Measurements from ENCODE around the gene LSM5.

The LSM5 gene

DNA sequence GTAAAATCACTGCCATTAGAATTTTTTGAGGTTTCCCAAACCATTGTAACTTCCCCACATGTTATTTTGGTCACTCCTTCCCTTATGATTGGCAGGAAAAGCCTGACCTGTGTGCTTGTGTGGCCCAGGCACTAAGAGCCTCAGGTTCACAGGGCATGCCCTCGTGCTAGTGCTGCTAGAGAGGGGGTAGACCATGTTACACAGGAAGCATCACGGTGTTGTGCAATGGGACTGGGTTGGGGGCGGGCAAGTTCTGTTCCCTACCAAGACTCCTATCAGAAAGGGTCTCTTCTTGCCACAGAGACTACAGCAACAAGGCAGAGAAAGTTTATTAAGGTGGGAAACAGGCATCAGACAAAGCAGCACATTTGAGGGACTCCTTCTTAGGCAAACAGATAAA lies 32.2 kb downstream of the LSM5 start:
- no peak for DNase-seq

DNA sequence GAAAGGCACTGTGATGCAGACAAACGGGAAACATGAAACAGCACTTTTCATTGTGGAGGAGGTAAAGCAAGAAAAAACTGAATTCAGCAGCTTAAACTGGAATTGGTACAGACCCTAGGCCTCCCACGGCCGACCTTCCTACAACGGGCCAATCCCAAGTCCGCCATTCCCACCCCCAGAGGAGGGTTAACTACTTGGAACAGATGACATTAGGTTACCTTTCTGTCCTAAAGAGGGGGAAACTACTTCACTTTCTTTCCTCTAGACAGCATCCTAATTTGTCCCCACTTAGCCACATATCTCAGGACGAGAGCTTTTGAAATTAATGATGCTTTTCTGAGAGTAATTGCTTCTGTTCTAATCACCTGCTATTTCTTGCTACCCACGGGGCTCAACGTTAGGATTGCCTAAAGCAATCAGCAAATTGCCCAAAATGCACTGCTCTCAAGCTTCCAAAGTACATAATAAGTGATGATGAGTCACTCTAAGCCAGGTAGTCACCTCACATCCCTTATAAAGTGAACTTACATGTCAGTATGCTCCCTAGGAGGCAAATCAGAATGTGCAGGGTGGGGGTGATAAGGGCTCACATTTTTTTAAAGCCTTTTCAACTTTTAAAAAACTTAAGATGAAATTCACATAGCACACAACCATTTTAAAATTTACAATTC lies 36.7 kb downstream of the LSM5 start:
- DNase-seq, result no peak

DNA sequence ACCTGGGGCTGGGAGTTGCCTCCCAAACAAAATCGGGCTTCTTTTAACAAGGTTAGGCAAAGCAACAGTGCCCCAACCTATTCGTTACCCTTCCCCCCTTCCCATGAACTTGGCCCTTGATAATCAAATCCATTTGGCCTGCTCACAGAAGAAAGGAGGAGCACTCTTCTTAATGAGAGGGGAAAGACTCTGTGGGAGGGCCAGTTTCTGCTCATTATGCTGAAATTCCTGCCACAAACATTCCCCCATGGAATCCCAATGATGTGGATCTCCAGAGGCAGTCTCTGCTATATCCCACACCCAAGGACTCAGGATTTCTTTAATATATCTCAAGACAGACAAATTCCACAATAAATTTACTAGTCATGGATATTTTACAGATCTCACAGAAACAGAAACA lies 43.0 kb downstream of the LSM5 start:
- DNase-seq, result no peak

DNA sequence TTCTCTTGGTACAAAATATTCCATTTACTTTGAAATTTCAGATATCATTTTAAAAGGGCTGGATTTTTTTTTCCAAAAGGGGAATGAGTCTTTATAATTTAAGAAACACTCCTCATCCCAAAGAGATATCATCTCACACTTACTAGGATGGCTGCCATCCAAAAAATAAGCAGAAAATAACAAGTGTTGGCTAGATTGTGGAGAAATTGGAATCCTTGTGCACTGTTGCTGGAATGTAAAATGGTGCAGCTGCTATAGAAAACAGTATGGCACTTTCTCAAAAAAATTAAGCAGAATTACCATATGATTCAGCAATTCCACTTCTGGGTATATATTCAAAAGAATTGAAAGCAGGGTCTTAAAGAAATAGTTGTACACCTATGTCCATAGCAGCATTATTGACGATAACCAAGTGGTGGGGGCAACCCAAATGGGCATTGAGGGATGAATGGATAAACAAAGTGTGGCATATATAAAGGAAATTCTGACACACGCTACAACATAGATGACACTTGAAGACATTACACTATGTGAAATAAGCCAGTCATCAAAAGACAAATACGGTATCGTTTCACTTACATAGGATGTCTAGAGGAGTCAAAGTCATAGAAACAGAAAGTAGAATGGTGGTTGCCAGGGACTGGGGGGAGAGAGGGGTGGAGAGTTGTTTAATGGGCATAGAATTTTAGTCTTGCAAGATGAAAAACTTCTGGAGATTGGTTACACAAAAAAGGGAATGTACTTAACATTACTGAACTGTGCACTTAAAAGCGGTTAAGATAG lies 53.8 kb downstream of the LSM5 start:
- DNase-seq, result no peak

Data from suppressor macrophage treated with lipopolysaccharide for 1 hour (primary cell).